ENCODE data around the gene CPNE7.

The CPNE7 gene

DNA sequence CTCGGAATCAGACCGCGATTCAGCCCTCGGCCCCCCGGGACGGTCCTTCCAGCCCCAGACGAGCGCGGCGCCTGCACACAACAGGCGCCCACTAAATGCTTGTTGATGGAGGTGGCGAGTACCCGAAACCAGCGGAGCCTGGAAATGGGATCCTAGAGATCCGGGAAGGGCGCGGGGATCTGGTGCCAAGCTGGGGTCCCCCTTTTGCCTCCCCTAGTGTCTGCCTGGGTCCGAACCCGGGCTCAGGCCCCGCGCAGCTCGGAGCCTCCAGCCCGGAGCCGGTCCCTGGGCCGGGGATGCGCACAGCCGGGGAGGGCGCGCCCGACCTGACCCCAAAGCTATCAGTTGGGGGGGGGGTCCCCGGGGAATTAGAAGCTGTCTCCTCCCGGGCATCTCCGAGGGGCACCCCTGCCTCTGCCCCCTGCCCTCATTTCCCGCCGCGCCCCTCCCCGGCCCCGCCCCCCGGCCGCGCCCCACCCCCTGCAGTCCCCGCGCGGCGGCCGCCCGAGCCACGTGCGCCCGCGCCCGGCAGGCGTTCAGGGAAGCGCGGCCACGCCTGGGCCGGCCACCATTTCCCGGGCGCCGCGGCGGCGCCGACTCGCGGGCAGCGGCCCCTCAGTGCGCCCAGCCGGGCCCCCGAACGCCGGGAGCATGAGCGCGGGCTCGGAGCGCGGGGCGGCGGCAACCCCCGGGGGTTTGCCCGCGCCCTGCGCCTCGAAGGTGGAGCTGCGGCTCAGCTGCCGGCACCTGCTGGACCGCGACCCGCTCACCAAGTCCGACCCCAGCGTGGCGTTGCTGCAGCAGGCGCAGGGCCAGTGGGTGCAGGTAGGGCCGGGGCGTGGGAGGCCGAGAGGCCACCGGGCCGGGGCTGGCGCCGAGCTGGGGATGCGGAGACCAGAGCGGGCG, at the start of gene CPNE7:
Gene CPNE7, plus strand, starts transcription at position 512 of the 906 bp plus-strand sequence. Its CDS starts 140 bp downstream, at position 652.
- Mint-ChIP-seq H3K4me1 (peaks cover 6% of the 10 kb centered on the region), H3K36me3 (no peaks in the 10 kb centered on the region), H3K4me3 (peak within 1 kb of the TSS; percentile 74), H3K9me3 (no peaks in the 10 kb centered on the region), H3K27ac (no peak within 1 kb of the TSS), H3K27me3 (peaks cover 3% of the 10 kb centered on the region)
- ATAC-seq (ENCODE audit: low read depth) = peak; percentile 39
- no peak for DNase-seq (ENCODE audit: low spot score in 2 of 2)

GRCh38 chr16:89529097-89529496, 46.5 kb upstream of the CPNE7 start:
- ATAC-seq (ENCODE audit: low read depth) (no peak), DNase-seq (ENCODE audit: low spot score in 2 of 2) (no peak)
- Mint-ChIP-seq H3K27me3 (no peaks in the 10 kb centered on the region), H3K4me3 (no peak overlapping the region), H3K27ac (no peak overlapping the region), H3K36me3 (peaks cover 31% of the 10 kb centered on the region), H3K4me1 (peaks cover 3% of the 10 kb centered on the region), H3K9me3 (no peaks in the 10 kb centered on the region)

GRCh38 chr16:89530401-89531381, 44.9 kb upstream of the CPNE7 start:
- ATAC-seq (ENCODE audit: low read depth) = no peak
- H3K36me3 Mint-ChIP-seq = peaks cover 24% of the 10 kb centered on the region

GRCh38 chr16:89531821-89532526, 43.6 kb upstream of the CPNE7 start:
- Mint-ChIP-seq H3K4me1 (peaks cover 14% of the 10 kb centered on the region), H3K36me3 (peaks cover 18% of the 10 kb centered on the region), H3K9me3 (no peaks in the 10 kb centered on the region), H3K27ac (no peak overlapping the region), H3K27me3 (no peaks in the 10 kb centered on the region), H3K4me3 (no peak overlapping the region)
- ATAC-seq (ENCODE audit: low read depth) (no peak), DNase-seq (ENCODE audit: low spot score in 2 of 2) (no peak)

More at GRCh38 chr16:89530401-89531381, 44.9 kb upstream of the CPNE7 start:
- H3K9me3 Mint-ChIP-seq = no peaks in the 10 kb centered on the region
- H3K27me3 Mint-ChIP-seq = no peaks in the 10 kb centered on the region
- H3K4me1 Mint-ChIP-seq = peaks cover 14% of the 10 kb centered on the region
- no peak for DNase-seq (ENCODE audit: low spot score in 2 of 2)
- H3K27ac Mint-ChIP-seq = no peak overlapping the region
- no peak overlapping the region for H3K4me3 Mint-ChIP-seq

DNA sequence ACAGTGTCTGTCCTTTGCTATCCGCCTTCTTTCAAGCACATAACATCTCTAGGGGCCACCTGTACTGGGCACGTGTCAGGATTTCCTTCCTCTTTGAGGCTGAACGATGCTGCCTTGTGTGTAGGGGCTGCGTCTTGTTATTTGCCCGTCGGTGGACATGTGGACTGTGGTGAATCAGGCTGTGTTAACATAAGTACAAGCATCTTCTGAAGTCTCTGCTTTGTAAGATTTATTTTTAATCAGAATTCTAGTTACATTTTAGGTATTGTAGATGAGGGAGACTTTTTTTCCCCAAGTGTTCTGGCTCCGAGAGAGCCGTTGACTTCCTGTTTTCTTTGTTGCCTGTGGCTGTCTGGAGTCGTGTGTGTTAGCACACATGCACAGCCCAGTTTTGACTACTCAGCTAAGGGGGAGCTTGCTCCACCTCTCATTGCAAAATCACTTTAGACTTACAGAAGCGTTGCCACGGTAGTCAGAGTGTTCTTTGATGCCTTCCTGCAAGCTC, 41.3 kb upstream of the CPNE7 start:
- Mint-ChIP-seq H3K4me3 (peak overlapping the region; percentile 36), H3K9me3 (no peaks in the 10 kb centered on the region), H3K27ac (peak overlapping the region; percentile 81), H3K4me1 (peaks cover 14% of the 10 kb centered on the region), H3K36me3 (peaks cover 6% of the 10 kb centered on the region), H3K27me3 (no peaks in the 10 kb centered on the region)
- peak; percentile 93 for ATAC-seq (ENCODE audit: low read depth)
- peak; percentile 36 to 48 for DNase-seq (ENCODE audit: low spot score in 2 of 2)

DNA sequence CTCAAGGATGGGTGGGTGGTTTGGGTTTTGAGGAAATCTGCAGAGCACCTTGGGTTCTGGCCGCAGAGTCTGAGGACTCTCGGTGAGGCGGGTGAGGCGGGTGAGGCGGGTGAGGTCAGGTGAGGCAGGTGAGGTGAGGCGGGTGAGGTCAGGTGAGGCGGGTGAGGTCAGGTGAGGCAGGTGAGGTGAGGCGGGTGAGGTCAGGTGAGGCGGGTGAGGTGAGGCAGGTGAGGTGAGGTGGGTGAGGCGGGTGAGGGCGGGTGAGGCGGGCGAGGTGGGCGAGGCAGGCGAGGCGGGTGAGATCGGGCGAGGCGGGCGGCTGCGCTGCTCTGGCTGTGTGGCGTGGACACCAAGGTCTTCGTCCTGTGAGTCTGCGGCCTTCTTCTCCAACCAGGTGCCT, 39.2 kb upstream of the CPNE7 start:
- Mint-ChIP-seq H3K4me1 (peaks cover 14% of the 10 kb centered on the region), H3K27ac (no peak overlapping the region), H3K27me3 (no peaks in the 10 kb centered on the region), H3K4me3 (no peak overlapping the region), H3K36me3 (peaks cover 6% of the 10 kb centered on the region), H3K9me3 (no peaks in the 10 kb centered on the region)
- ATAC-seq (ENCODE audit: low read depth) (no peak), DNase-seq (ENCODE audit: low spot score in 2 of 2) (no peak)

- Mint-ChIP-seq H3K4me1 (peaks cover 14% of the 10 kb centered on the region), H3K27me3 (no peaks in the 10 kb centered on the region), H3K36me3 (peaks cover 7% of the 10 kb centered on the region), H3K9me3 (no peaks in the 10 kb centered on the region), H3K4me3 (no peak overlapping the region), H3K27ac (no peak overlapping the region)
- no peak for ATAC-seq (ENCODE audit: low read depth)
- no peak for DNase-seq (ENCODE audit: low spot score in 2 of 2)
Observed at GRCh38 chr16:89536886-89537548, 38.5 kb upstream of the CPNE7 start.

GRCh38 chr16:89537549-89537925, 38.0 kb upstream of the CPNE7 start:
- H3K27ac Mint-ChIP-seq = no peak overlapping the region
- H3K36me3 Mint-ChIP-seq = peaks cover 9% of the 10 kb centered on the region
- DNase-seq (ENCODE audit: low spot score in 2 of 2) = no peak
- no peak for ATAC-seq (ENCODE audit: low read depth)
- no peaks in the 10 kb centered on the region for H3K9me3 Mint-ChIP-seq
- peaks cover 14% of the 10 kb centered on the region for H3K4me1 Mint-ChIP-seq
- H3K4me3 Mint-ChIP-seq = no peak overlapping the region
- no peaks in the 10 kb centered on the region for H3K27me3 Mint-ChIP-seq

DNA sequence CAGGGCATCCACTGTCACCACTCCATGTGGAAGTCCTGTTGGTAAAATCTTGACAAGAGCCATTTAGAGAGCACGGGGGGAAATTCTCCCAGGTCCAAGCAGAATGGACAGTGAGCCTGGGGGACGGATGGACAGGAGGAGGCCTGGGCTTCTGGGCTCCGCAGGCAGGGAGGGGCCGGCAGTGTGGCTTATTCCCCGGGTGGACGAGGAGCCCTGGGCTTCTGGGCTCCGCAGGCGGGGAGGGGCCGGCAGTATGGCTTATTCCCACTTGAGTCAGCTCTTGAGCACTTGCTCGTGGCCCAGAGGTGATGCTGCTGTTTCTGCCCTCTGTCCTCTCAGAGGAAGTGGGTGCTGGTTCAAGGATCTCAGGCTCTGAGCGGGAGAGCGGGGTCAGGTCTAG, 37.3 kb upstream of the CPNE7 start:
- peaks cover 9% of the 10 kb centered on the region for H3K36me3 Mint-ChIP-seq
- no peak overlapping the region for H3K27ac Mint-ChIP-seq
- no peaks in the 10 kb centered on the region for H3K9me3 Mint-ChIP-seq
- no peak overlapping the region for H3K4me3 Mint-ChIP-seq
- DNase-seq (ENCODE audit: low spot score in 2 of 2) = no peak
- peaks cover 14% of the 10 kb centered on the region for H3K4me1 Mint-ChIP-seq
- ATAC-seq (ENCODE audit: low read depth) = no peak
- H3K27me3 Mint-ChIP-seq = no peaks in the 10 kb centered on the region

- no peak for DNase-seq (ENCODE audit: low spot score in 2 of 2)
- H3K9me3 Mint-ChIP-seq = no peaks in the 10 kb centered on the region
- H3K4me1 Mint-ChIP-seq = no peaks in the 10 kb centered on the region
- ATAC-seq (ENCODE audit: low read depth) = no peak
- H3K4me3 Mint-ChIP-seq = no peak overlapping the region
- no peaks in the 10 kb centered on the region for H3K27me3 Mint-ChIP-seq
- H3K36me3 Mint-ChIP-seq = peaks cover 13% of the 10 kb centered on the region
- H3K27ac Mint-ChIP-seq = no peak overlapping the region
Observed at GRCh38 chr16:89540557-89540956, 35.0 kb upstream of the CPNE7 start.

- Mint-ChIP-seq H3K36me3 (peaks cover 15% of the 10 kb centered on the region), H3K4me1 (no peaks in the 10 kb centered on the region), H3K4me3 (no peak overlapping the region), H3K9me3 (no peaks in the 10 kb centered on the region), H3K27me3 (no peaks in the 10 kb centered on the region), H3K27ac (no peak overlapping the region)
- ATAC-seq (ENCODE audit: low read depth) (no peak), DNase-seq (ENCODE audit: low spot score in 2 of 2) (no peak)
Observed at GRCh38 chr16:89541792-89542191, 33.8 kb upstream of the CPNE7 start.

DNA sequence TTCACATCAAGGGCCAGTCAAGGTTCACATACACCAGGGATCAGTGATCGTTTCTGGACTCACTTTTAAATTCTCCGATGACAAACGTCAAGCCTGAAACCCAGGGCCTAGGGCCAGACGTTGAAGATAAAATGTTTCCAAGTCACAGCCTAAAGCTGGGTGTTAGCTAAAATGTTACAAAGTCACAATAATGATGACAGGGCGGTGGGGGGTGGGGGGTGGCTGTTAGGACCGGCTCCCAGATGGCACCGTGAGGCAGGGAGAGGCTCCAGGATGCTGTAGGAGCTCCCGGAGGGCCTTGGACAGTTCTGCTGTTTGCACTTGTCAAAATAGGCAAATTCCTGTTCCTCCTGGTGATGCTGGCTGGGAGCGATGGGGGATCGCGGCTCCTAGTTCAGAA, 31.4 kb upstream of the CPNE7 start:
- Mint-ChIP-seq H3K27me3 (no peaks in the 10 kb centered on the region), H3K36me3 (peaks cover 23% of the 10 kb centered on the region), H3K4me3 (no peak overlapping the region), H3K4me1 (no peaks in the 10 kb centered on the region), H3K27ac (no peak overlapping the region), H3K9me3 (no peaks in the 10 kb centered on the region)
- ATAC-seq (ENCODE audit: low read depth) (no peak), DNase-seq (ENCODE audit: low spot score in 2 of 2) (no peak)

- Mint-ChIP-seq H3K27me3 (no peaks in the 10 kb centered on the region), H3K36me3 (peaks cover 25% of the 10 kb centered on the region), H3K9me3 (no peaks in the 10 kb centered on the region), H3K4me1 (no peaks in the 10 kb centered on the region), H3K4me3 (no peak overlapping the region), H3K27ac (no peak overlapping the region)
- no peak for DNase-seq (ENCODE audit: low spot score in 2 of 2)
- ATAC-seq (ENCODE audit: low read depth) = no peak
Observed at GRCh38 chr16:89544713-89545043, 30.9 kb upstream of the CPNE7 start.

Measured in memory B cell (primary cell).